Transverse colon (tissue), 3 donors: ENCODE measurements around the gene BCAS1.

Experiments used
- EP300 ChIP-seq: sonication (generic); formaldehyde crosslinking; IDR thresholded peaks from one replicate; pipeline ENCODE4 v1.6.1; 2017; ENCODE audit warnings: antibody characterized with exemption, low read depth
- POLR2A ChIP-seq: fragments of 450-650 bp; IDR thresholded peaks from one replicate; pipeline ENCODE4 v1.6.1; 2016; ENCODE audit warnings: antibody characterized with exemption, mild to moderate bottlenecking, moderate library complexity
- TF ChIP-seq, protein P1 (sequence below), 5 experiments: fragments of 200-600 bp in 3 of 5; fragments of 450-650 bp in 2 of 5; sonication (generic) in 3 of 5; IDR thresholded peaks; 1 replicate in 2 of 5; 2 replicates in 3 of 5; pipeline ENCODE4 v1.5.1; 2016 to 2017; ENCODE audit warnings: antibody characterized with exemption in 5 of 5, inconsistent platforms in 3 of 5, mild to moderate bottlenecking in 2 of 5, moderate library complexity in 1 of 5

DNA sequence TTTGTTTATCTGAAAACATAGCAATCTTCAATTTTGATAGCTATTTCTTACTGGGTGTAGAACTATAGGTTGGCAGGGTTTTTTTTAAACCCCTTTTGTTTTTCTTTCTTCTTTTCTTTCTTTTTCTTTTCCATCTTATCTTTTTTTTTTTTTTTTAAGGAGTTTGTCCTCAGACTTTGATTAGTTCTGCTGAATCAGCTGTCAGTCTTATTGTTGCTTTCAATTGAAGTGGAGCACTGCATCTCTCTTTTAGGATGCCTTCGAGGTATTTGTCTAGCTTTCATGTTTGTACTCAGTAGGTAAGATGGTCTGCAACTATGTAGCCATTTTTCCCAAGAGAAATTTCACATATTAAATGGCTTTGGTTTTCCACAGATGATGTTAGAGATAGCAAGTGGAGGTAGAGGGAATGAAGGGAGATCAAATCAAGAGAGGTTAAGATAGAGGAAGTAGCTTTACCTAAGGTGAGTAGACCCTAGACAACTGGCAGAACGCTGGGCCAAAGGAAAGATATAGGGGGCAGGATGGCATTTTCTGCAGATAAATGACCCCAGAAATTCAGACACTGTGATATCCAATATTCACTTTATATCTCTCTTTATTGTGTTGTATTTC is 137.1 kb downstream of the BCAS1 start:
- TF ChIP-seq, protein P1, sequence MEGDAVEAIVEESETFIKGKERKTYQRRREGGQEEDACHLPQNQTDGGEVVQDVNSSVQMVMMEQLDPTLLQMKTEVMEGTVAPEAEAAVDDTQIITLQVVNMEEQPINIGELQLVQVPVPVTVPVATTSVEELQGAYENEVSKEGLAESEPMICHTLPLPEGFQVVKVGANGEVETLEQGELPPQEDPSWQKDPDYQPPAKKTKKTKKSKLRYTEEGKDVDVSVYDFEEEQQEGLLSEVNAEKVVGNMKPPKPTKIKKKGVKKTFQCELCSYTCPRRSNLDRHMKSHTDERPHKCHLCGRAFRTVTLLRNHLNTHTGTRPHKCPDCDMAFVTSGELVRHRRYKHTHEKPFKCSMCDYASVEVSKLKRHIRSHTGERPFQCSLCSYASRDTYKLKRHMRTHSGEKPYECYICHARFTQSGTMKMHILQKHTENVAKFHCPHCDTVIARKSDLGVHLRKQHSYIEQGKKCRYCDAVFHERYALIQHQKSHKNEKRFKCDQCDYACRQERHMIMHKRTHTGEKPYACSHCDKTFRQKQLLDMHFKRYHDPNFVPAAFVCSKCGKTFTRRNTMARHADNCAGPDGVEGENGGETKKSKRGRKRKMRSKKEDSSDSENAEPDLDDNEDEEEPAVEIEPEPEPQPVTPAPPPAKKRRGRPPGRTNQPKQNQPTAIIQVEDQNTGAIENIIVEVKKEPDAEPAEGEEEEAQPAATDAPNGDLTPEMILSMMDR (IDR thresholded peaks at IDR 0.05) = no peak
- no peak for TF ChIP-seq POLR2A
- no peak for TF ChIP-seq EP300
